Measurements from ENCODE around the gene GAGE10. TPM values are rescaled to one million over a fixed set of nuclear protein-coding genes. Genes with fewer than 3 reads are reported as not detected.
"Not testable (repeated sequence)": the region's sequence is repeated elsewhere in the genome, so short reads cannot be mapped to it uniquely, and the experiment has no call there.

The GAGE10 gene
- total RNA-seq, 1 experiment from 2014 or later, result not detected

DNA sequence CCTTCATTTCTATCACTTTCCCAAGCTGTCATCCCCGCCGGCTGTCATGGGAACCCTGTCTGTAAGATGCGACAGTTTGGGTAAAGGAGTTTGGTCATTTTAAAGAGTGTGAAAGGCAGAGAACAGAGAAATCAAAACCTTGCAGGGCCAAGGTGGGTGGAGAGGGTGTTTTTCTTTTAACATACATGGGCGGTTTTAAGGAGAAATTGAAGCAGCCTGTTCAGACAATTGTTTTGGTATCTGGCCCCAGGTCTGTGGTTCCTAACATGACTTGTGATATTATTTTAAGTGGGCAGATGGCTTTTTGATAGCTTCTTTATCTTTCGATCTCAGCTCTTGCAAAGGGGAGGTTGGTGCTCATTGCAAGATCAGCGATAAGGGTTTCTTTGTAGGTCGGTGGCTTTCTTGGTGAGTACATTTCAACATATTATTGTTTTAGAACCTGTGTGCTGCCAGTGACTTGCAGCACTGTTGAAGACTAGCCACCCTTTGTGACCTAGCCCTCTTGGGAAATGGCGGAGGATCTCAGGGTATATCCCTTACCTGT lies 30.2 kb upstream of the GAGE10 start:
- DNase-seq (ENCODE audit: extremely low read depth, low read depth), result no peak

- no peak for DNase-seq (ENCODE audit: extremely low read depth, low read depth)
Observed at GRCh38 chrX:49276207-49276606, 27.2 kb upstream of the GAGE10 start.

GRCh38 chrX:49276671-49277534 lies 26.5 kb upstream of the GAGE10 start:
- DNase-seq (ENCODE audit: extremely low read depth, low read depth), result no peak

GRCh38 chrX:49277535-49277830 lies 26.0 kb upstream of the GAGE10 start:
- no peak for DNase-seq (ENCODE audit: extremely low read depth, low read depth)

DNA sequence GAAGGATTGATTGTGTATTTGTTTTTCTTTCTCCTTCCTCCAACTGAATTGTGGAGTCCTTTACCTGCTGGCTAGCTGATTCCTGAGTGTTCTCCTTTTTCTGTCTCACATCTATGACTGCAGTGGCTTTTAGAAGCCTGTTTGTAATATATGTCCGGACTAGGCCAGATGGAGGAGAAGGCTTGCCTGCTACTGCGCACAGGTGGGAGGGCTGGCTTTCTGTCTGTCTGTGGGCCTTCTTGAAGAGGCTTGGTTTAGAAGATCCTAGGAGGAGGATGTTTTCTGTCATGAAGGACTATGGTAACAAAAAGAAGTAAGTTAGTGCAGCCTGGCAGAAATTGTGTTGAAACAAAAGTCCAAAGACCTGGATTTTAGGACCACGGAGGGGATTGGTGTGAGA lies 25.4 kb upstream of the GAGE10 start:
- no peak for DNase-seq (ENCODE audit: extremely low read depth, low read depth)

DNA sequence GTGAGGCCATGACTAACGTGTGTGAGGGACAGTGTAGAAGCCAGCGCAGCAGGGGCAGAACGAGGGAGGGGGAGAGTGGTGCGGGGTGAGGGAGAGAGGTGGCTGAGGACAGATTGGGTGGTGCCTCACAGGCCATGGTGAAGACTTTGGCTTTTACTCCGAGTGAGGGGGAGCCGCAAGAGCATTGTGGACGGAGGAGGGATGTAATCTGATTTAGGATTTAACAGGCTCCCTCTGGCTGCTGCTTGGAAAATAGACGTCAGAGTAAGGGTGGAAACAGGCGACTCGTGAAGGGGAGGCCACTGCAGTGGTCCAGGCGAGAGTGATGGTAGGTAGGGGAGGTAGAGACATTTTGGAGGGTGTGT lies 20.8 kb upstream of the GAGE10 start:
- peak; percentile 26 for DNase-seq (ENCODE audit: extremely low read depth, low read depth)

- no peak for DNase-seq (ENCODE audit: extremely low read depth, low read depth)
Observed at GRCh38 chrX:49284212-49284611, 19.2 kb upstream of the GAGE10 start.

GRCh38 chrX:49286136-49286535 lies 17.3 kb upstream of the GAGE10 start:
- DNase-seq (ENCODE audit: extremely low read depth, low read depth), result no peak

- DNase-seq (ENCODE audit: extremely low read depth, low read depth), result no peak
Observed at GRCh38 chrX:49286581-49286980, 16.9 kb upstream of the GAGE10 start.

DNA sequence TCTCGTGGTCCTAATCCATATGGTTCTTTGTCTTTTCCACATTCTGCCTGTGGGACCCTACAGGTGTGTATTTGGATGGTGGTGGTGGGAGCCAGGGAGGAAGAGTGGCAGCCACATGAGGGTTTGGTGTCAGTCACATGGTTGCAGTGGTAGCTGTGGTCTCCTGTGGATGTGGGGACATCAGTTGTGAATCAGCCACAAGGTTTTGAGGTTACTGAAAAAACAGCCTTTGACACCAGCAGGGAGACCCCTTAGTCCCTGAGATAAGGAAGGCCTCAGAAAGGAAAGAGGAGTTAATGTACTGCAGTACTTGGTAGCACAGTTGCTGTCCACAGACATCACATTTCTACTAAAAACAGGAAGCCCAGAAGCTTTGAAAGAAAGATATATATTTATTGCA lies 15.8 kb upstream of the GAGE10 start:
- no peak for DNase-seq (ENCODE audit: extremely low read depth, low read depth)

GRCh38 chrX:49290215-49290614 lies 13.2 kb upstream of the GAGE10 start:
- DNase-seq (ENCODE audit: extremely low read depth, low read depth), result no peak

GRCh38 chrX:49291615-49292337 lies 11.7 kb upstream of the GAGE10 start:
- peak; percentile 58 for DNase-seq (ENCODE audit: extremely low read depth, low read depth)

DNA sequence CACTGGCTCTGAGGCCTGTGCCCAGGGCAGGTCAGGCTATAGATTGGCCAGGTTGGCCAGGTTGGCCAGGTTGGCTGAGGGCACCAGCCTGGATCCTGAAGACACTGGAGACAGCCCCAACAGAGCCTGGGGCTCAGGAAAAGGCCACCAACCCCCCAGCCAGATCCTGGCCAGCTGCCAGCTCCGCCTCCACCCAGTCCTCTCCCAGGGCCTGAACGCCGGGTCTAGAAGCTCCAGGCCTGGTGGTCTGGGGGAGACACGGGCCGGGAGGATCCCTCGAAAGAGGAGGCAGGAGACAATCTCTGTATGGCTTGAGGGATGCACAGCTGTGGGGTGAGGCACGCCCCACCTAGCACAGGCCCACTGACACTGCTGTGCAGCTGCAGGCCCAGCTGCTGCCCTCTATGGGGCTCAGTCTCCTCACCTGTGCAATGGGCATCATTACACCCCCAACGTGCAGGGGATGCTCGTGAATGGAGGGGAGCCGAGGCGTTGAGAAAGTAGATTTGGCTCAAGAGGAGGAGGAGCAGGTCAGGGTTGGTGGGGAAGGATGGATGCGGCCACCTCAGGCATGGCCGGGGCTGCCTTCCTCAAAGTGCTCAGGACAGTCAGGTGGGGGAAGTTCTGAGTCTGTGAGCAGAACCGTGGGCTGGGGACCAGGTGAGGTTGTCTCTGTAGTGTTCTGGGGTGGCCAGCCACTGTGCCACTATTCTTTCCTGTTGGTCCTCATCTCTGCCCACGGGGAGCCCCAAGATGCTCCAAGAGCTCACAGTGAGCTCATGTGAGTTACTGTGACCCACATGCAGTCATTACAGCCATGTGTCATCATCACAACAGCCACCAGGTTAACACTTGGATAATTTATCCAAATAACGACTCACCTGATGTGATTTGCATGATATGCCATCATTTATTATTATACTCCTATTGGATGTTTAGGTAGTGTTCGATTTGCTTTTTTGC lies 10.8 kb upstream of the GAGE10 start:
- DNase-seq (ENCODE audit: extremely low read depth, low read depth), result no peak

- DNase-seq (ENCODE audit: extremely low read depth, low read depth), result not testable (repeated sequence)
Observed at GRCh38 chrX:49299293-49299692, 4.2 kb upstream of the GAGE10 start.

GRCh38 chrX:49300703-49301102 lies 2.7 kb upstream of the GAGE10 start:
- DNase-seq (ENCODE audit: extremely low read depth, low read depth), result no peak

DNA sequence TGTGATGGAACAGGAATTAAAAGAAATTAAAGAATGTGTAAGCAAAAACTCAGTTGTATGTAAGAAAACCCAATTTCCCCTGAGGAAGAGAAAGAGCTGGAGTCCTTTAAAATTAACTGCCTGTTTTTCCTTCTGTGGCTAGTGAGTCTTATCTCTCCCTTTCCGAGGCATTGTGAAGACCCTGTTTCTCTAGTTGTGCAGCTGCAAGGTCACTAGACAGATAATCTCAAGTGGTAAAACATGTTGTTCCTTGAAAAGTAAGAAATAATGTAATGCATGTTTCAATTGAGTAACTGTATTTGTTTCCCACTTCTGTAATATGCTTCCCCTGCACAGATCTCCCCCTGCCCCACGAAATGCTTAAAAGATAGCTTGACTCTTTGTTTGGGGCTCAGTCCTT lies 4.3 kb downstream of the GAGE10 start:
- DNase-seq (ENCODE audit: extremely low read depth, low read depth), result not testable (repeated sequence)

- no peak for DNase-seq (ENCODE audit: extremely low read depth, low read depth)
Observed at GRCh38 chrX:49308604-49309269, 5.3 kb downstream of the GAGE10 start.

- no peak for DNase-seq (ENCODE audit: extremely low read depth, low read depth)
Observed at GRCh38 chrX:49309401-49309981, 6.0 kb downstream of the GAGE10 start.

- DNase-seq (ENCODE audit: extremely low read depth, low read depth), result no peak
Observed at GRCh38 chrX:49310371-49310770, 6.9 kb downstream of the GAGE10 start.

DNA sequence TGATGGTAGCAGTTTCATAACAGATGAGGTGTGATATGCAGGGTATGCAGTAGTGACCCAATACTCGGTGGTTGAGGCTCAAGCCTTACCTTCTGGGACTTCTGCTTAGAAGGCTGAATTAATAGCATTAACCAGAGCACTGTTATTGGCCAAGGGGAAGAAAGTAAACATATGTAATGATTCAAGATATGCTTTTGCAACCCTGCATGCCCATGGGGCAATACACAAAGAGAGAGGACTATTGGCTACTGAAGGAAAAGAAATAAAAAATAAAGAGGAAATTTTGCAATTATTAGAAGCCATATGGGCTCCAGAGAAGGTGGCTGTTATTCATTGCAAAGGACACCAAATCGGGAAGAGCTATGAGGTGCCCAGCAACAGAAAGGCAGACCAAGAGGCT lies 8.7 kb downstream of the GAGE10 start:
- no peak for DNase-seq (ENCODE audit: extremely low read depth, low read depth)
